Measurements from ENCODE around the gene DCUN1D4. TPM values are rescaled to one million over a fixed set of nuclear protein-coding genes. Genes with fewer than 3 reads are reported as not detected.

The DCUN1D4 gene
- total RNA-seq: 10 to 100 TPM; 44.8 to 48.4 TPM

- H3K9me3 Mint-ChIP-seq: no peaks in the 10 kb centered on the region
These were observed at the start of gene DCUN1D4 for GRCh38 chr4:51842554-51843308. DCUN1D4 (plus strand) TSS chr4:51843153; CDS start chr4:51843243, 90 bp downstream.

GRCh38 chr4:51820443-51821234 is 22.3 kb upstream of the DCUN1D4 start:
- Mint-ChIP-seq H3K27ac (no peak overlapping the region), H3K27me3 (no peaks in the 10 kb centered on the region), H3K4me1 (no peaks in the 10 kb centered on the region), H3K36me3 (peaks cover 2% of the 10 kb centered on the region), H3K4me3 (no peak overlapping the region), H3K9me3 (peaks cover 22% of the 10 kb centered on the region)
- DNase-seq (no peak), ATAC-seq (ENCODE audit: low read depth) (no peak)
- POLR2A ChIA-PET: no interaction called here

More at GRCh38 chr4:51842554-51843308, at the start of gene DCUN1D4:
- peaks cover 10% of the 10 kb centered on the region for H3K4me1 Mint-ChIP-seq
- peak; percentile 97 for DNase-seq
- peaks cover 2% of the 10 kb centered on the region for H3K36me3 Mint-ChIP-seq
- ATAC-seq (ENCODE audit: low read depth): peak; percentile 89
- H3K4me3 Mint-ChIP-seq: peak within 1 kb of the TSS; percentile 95
- POLR2A ChIA-PET: interaction anchor here (1.3 kb wide), 1 partner anchor 195 kb away, joined by 4 read pairs; the partner anchor contains the start of gene SGCB
- no peaks in the 10 kb centered on the region for H3K27me3 Mint-ChIP-seq
- peak within 1 kb of the TSS; percentile 97 for H3K27ac Mint-ChIP-seq

DNA sequence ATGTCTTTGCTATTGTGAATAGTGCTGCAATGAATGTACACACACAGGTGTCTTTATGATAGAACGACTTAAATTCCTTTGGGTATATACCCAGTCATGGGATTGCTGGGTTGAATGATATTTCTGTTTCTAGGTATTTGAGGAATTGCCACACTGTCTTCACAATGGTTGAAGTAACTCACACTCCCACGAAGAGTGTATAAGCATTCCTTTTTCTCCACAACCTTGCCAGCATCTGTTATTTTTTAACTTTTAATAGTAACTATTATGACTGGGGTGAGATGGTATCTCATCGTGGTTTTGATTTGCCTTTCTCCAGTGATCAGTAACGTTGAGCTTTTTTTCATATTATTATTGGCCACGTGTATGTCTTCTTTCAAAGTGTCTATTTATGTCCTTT is 17.6 kb upstream of the DCUN1D4 start:
- peaks cover 7% of the 10 kb centered on the region for H3K27me3 Mint-ChIP-seq
- no peaks in the 10 kb centered on the region for H3K4me1 Mint-ChIP-seq
- no peaks in the 10 kb centered on the region for H3K36me3 Mint-ChIP-seq
- DNase-seq: no peak
- H3K4me3 Mint-ChIP-seq: no peak overlapping the region
- POLR2A ChIA-PET: no interaction called here
- ATAC-seq (ENCODE audit: low read depth): no peak
- H3K9me3 Mint-ChIP-seq: peaks cover 5% of the 10 kb centered on the region
- H3K27ac Mint-ChIP-seq: no peak overlapping the region

DNA sequence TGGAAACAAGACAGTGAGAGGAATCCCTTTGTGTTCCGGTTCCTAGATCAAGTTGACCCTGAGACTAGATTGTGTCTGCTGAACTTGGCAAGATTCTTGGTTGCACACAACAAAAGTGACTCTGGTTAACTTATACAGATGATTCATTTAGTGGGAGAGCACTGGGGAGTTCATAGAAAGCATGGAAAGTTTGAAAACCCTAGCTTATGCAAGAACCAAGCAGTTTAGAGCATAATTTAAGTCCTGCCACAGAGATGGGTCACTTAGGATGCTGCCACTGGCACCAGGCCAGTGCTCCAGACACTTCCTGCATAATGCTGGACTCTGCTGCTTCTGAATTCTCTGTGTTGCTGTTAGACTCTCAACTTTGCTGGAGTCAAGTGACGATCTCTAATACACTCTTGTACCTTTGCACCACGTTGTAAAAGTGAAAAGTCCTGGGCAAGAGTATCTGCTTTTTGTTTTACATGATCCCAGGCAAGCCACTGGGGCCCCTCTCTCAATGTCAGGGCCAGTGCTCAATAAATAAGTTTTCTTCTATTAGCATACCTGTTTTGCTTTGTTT is 12.7 kb upstream of the DCUN1D4 start:
- H3K27ac Mint-ChIP-seq: no peak overlapping the region
- peaks cover 2% of the 10 kb centered on the region for H3K4me1 Mint-ChIP-seq
- POLR2A ChIA-PET: no interaction called here
- H3K27me3 Mint-ChIP-seq: peaks cover 12% of the 10 kb centered on the region
- H3K36me3 Mint-ChIP-seq: no peaks in the 10 kb centered on the region
- H3K4me3 Mint-ChIP-seq: no peak overlapping the region
- DNase-seq (no peak), ATAC-seq (ENCODE audit: low read depth) (no peak)
- H3K9me3 Mint-ChIP-seq: no peaks in the 10 kb centered on the region

DNA sequence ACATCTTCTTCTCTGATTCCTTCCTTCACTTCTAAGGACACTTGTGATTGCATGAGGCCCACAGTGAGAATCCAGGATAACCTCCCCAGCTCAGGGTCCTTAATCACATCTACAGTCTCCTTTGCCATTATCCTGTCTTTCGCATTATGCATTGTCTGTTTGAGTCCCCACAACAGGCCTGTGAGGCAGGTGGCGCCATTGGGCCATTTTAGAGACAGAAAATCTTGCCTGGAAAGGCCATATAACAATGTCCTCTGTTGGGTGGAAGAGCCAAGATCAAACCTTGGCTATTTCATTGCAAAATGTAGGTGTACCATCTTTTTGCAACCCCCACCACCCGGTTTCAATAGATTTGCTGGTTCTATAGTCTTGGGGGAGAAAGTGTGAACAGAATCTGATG is 11.8 kb upstream of the DCUN1D4 start:
- H3K27me3 Mint-ChIP-seq: peaks cover 12% of the 10 kb centered on the region
- no peak overlapping the region for H3K27ac Mint-ChIP-seq
- H3K4me3 Mint-ChIP-seq: no peak overlapping the region
- no peaks in the 10 kb centered on the region for H3K36me3 Mint-ChIP-seq
- DNase-seq (peak; percentile 61), ATAC-seq (ENCODE audit: low read depth) (peak; percentile 63)
- H3K9me3 Mint-ChIP-seq: no peaks in the 10 kb centered on the region
- POLR2A ChIA-PET: no interaction called here
- peaks cover 2% of the 10 kb centered on the region for H3K4me1 Mint-ChIP-seq

DNA sequence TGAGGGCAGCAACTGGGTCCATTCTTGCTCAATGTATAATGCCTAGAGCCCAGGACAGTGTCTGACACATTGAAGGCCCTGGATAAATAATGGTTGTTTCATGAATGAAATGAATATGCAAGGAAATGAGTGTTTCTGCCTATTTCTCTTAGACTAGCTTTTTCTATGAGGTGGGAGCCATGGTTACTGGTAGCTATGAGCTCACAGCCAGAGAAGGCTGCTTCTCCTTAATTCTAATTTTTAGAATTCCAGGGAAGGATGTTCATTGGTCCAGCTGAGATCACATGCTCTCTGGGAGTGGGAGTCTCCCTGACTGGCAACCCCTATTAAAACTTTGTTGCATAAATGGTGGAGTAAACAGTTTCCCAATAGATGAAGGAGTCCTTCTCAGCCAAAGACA is 9.7 kb upstream of the DCUN1D4 start:
- Mint-ChIP-seq H3K36me3 (no peaks in the 10 kb centered on the region), H3K4me1 (peaks cover 6% of the 10 kb centered on the region), H3K27me3 (peaks cover 8% of the 10 kb centered on the region), H3K9me3 (no peaks in the 10 kb centered on the region), H3K4me3 (no peak overlapping the region), H3K27ac (no peak overlapping the region)
- DNase-seq: no peak
- no peak for ATAC-seq (ENCODE audit: low read depth)
- POLR2A ChIA-PET: interaction anchor here (0.7 kb wide), 1 partner anchor 205 kb away, joined by 3 read pairs; the partner anchor contains the start of gene SGCB

GRCh38 chr4:51835079-51835478 is 7.9 kb upstream of the DCUN1D4 start:
- Mint-ChIP-seq H3K4me3 (no peak overlapping the region), H3K27ac (no peak overlapping the region), H3K4me1 (peaks cover 6% of the 10 kb centered on the region), H3K27me3 (peaks cover 7% of the 10 kb centered on the region), H3K36me3 (no peaks in the 10 kb centered on the region), H3K9me3 (no peaks in the 10 kb centered on the region)
- ATAC-seq (ENCODE audit: low read depth) (no peak), DNase-seq (no peak)
- POLR2A ChIA-PET: no interaction called here

GRCh38 chr4:51835855-51836254 is 7.1 kb upstream of the DCUN1D4 start:
- Mint-ChIP-seq H3K36me3 (no peaks in the 10 kb centered on the region), H3K4me1 (peaks cover 6% of the 10 kb centered on the region), H3K4me3 (no peak overlapping the region), H3K27ac (no peak overlapping the region), H3K27me3 (peaks cover 7% of the 10 kb centered on the region), H3K9me3 (no peaks in the 10 kb centered on the region)
- no peak for DNase-seq
- POLR2A ChIA-PET: no interaction called here
- ATAC-seq (ENCODE audit: low read depth): no peak

GRCh38 chr4:51836549-51836948 is 6.4 kb upstream of the DCUN1D4 start:
- DNase-seq (no peak), ATAC-seq (ENCODE audit: low read depth) (no peak)
- Mint-ChIP-seq H3K36me3 (no peaks in the 10 kb centered on the region), H3K27me3 (peaks cover 7% of the 10 kb centered on the region), H3K9me3 (no peaks in the 10 kb centered on the region), H3K27ac (no peak overlapping the region), H3K4me1 (peaks cover 4% of the 10 kb centered on the region), H3K4me3 (no peak overlapping the region)
- POLR2A ChIA-PET: no interaction called here

- POLR2A ChIA-PET: no interaction called here
- Mint-ChIP-seq H3K9me3 (no peaks in the 10 kb centered on the region), H3K36me3 (peaks cover 2% of the 10 kb centered on the region), H3K4me3 (no peak overlapping the region), H3K27ac (no peak overlapping the region), H3K27me3 (peaks cover 1% of the 10 kb centered on the region), H3K4me1 (peaks cover 14% of the 10 kb centered on the region)
- ATAC-seq (ENCODE audit: low read depth) (no peak), DNase-seq (no peak)
These were observed 2.2 kb upstream of the DCUN1D4 start for GRCh38 chr4:51840781-51841180.

DNA sequence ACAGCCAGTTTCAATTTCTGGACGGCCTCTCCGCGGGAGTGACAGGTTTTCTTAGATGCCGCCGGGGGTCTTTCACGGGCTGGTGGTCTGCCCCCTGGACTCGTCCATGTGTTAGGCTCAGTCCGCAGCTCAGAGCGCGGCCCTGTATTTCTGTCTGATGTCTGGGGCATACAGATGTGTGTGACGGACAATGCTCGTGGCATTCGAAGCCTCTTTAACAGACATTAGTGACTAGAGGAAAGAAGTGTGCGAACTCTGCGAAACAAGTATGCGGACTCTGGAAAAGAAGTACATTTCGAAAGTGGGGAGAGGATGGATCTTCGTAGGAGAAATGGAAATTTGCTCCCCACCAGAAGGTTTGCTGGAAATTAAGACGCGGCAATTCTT is 793 bp upstream of the DCUN1D4 start:
- H3K27me3 Mint-ChIP-seq: no peaks in the 10 kb centered on the region
- peak overlapping the region; percentile 95 for H3K4me3 Mint-ChIP-seq
- peaks cover 2% of the 10 kb centered on the region for H3K36me3 Mint-ChIP-seq
- no peaks in the 10 kb centered on the region for H3K9me3 Mint-ChIP-seq
- ATAC-seq (ENCODE audit: low read depth) (no peak), DNase-seq (peak; percentile 29)
- H3K4me1 Mint-ChIP-seq: peaks cover 10% of the 10 kb centered on the region
- POLR2A ChIA-PET: interaction anchor here (1.3 kb wide), 1 partner anchor 195 kb away, joined by 4 read pairs; the partner anchor contains the start of gene SGCB
- peak overlapping the region; percentile 97 for H3K27ac Mint-ChIP-seq

GRCh38 chr4:51843309-51844152 is 578 bp downstream of the DCUN1D4 start:
- POLR2A ChIA-PET: interaction anchor here (0.8 to 1.3 kb wide), 2 partner anchors 194 to 869 kb away, joined by 4 to 5 read pairs; partner anchors contain the start of gene SGCB
- Mint-ChIP-seq H3K36me3 (peaks cover 2% of the 10 kb centered on the region), H3K27me3 (no peaks in the 10 kb centered on the region), H3K9me3 (no peaks in the 10 kb centered on the region), H3K4me3 (peak overlapping the region; percentile 95), H3K27ac (peak overlapping the region; percentile 95), H3K4me1 (peaks cover 10% of the 10 kb centered on the region)
- ATAC-seq (ENCODE audit: low read depth) (peak; percentile 2), DNase-seq (no peak)
